K562 (cell line): Measurements from ENCODE around the gene GNL3. TPM values are rescaled to one million over a fixed set of nuclear protein-coding genes. Genes with fewer than 3 reads are reported as not detected.
"Not testable (repeated sequence)": the region's sequence is repeated elsewhere in the genome, so short reads cannot be mapped to it uniquely, and the experiment has no call there.

Source experiments
- ATAC-seq: fragments of 200-7000 bp; cut with Tn5 transposase; 3 replicates; pipeline ENCODE4 v1.9.1; 2020; ENCODE audit warnings: moderate library complexity
- BruUV-seq: library from RNA; stranded (reverse); fragments of 400-500 nt; replicated peaks from 2 replicates; lab custom pipeline; 2021; lab: Mats Ljungman, UMichigan
- CTCF ChIA-PET: fragments of 300-600 bp; formaldehyde crosslinking; extraction: SDS; loops from one replicate; lab custom pipeline; 2021; ENCODE audit warnings: low intra/inter-chr PET ratio; lab: Yijun Ruan, JAX
- POLR2A ChIA-PET: fragments of 300-600, 350-650 bp; sonication (Branson Sonifier 250); formaldehyde crosslinking; extraction: SDS; loops from one replicate; lab custom pipeline; 2021; ENCODE audit warnings: antibody characterized with exemption, inconsistent platforms; lab: Yijun Ruan, JAX
- DNase-seq, 4 experiments: peaks; one replicate each; pipeline versions ENCODE4 v3.0.0 to v3.0.0-alpha.2; 2011 to 2018; ENCODE audit warnings: low spot score in 3 of 4, mixed read lengths in 3 of 4; ENCODE audit errors: extremely low read depth in 1 of 4
- FAIRE-seq: peaks from 2 replicates; lab custom pipeline; 2011; peaks lifted over from hg19 to GRCh38; lab: Jason Lieb, UNC
- H2AFZ ChIP-seq: 2 replicates; pipeline ENCODE4 v1.6.0; 2011; ENCODE audit warnings: low read depth, low read length, control low read depth, inconsistent platforms
- H3K27ac ChIP-seq: fragments of 200-600 bp; 3 replicates; pipeline ENCODE4 v1.8.0; 2011; ENCODE audit warnings: low read depth, mild to moderate bottlenecking, control low read depth, inconsistent platforms, low read length, moderate library complexity, mixed read lengths; ENCODE audit errors: extremely low read depth
- H3K27me3 ChIP-seq, 2 experiments: fragments of 300-600 bp in 1 of 2; 2 replicates in 1 of 2; 3 replicates in 1 of 2; pipeline versions ENCODE4 v1.6.0 to v1.8.0; 2011; ENCODE audit warnings: inconsistent platforms in 2 of 2, low read length in 2 of 2, mild to moderate bottlenecking in 1 of 2, mixed read lengths in 1 of 2, moderate library complexity in 1 of 2; ENCODE audit not compliant: control insufficient read depth in 2 of 2, insufficient read depth in 2 of 2
- H3K36me3 ChIP-seq: fragments of 300-600 bp; 3 replicates; pipeline ENCODE4 v1.8.0; 2011; ENCODE audit warnings: mild to moderate bottlenecking, low read length, inconsistent platforms; ENCODE audit not compliant: control insufficient read depth, insufficient read depth
- H3K4me1 ChIP-seq, 2 experiments: fragments of 200-600 bp in 1 of 2; replicated peaks in 1 of 2; 2 replicates in 1 of 2; 3 replicates in 1 of 2; pipeline versions ENCODE4 v1.5.1 to v1.8.0; 2011; ENCODE audit warnings: inconsistent platforms in 2 of 2, low read length in 2 of 2, mild to moderate bottlenecking in 1 of 2, mixed read lengths in 1 of 2, moderate library complexity in 1 of 2; ENCODE audit not compliant: control insufficient read depth in 2 of 2, insufficient read depth in 2 of 2
- H3K4me2 ChIP-seq: 2 replicates; pipeline ENCODE4 v1.6.1; 2011; ENCODE audit warnings: low read length, control low read depth, inconsistent platforms, mixed read lengths; ENCODE audit not compliant: insufficient read depth
- H3K4me3 ChIP-seq: fragments of 200-600 bp; sonication (generic), shearing (Covaris generic); 2 replicates; pipeline ENCODE4 v1.5.1; 2016; ENCODE audit warnings: control low read depth, inconsistent platforms
- H3K79me2 ChIP-seq: fragments of 200-600 bp; 3 replicates; pipeline ENCODE4 v1.8.0; 2011; ENCODE audit warnings: low read length, inconsistent platforms; ENCODE audit not compliant: control insufficient read depth, insufficient read depth
- H3K9ac ChIP-seq, 2 experiments: 2 replicates each; pipeline versions ENCODE4 v1.6.0 to v1.6.1; 2011; ENCODE audit warnings: low read depth in 2 of 2, low read length in 2 of 2, control low read depth in 1 of 2, inconsistent platforms in 1 of 2, mild to moderate bottlenecking in 1 of 2, mixed read lengths in 1 of 2; ENCODE audit not compliant: insufficient read depth in 1 of 2
- H3K9me1 ChIP-seq: one replicate; pipeline ENCODE4 v1.6.0; 2011; ENCODE audit warnings: inconsistent platforms, mild to moderate bottlenecking, low read length, moderate library complexity; ENCODE audit not compliant: control insufficient read depth, insufficient read depth
- H3K9me3 ChIP-seq: replicated peaks from 2 replicates; pipeline ENCODE4 v1.5.1; 2011; ENCODE audit warnings: low read depth, low read length, inconsistent platforms; ENCODE audit not compliant: control insufficient read depth, insufficient read depth
- H4K20me1 ChIP-seq: replicated peaks from 2 replicates; pipeline ENCODE4 v1.6.1; 2011; ENCODE audit warnings: low read length, inconsistent platforms, mixed read lengths; ENCODE audit not compliant: control insufficient read depth, insufficient read depth
- C11orf30 ChIP-seq: fragments of 450-650 bp; IDR thresholded peaks from 2 replicates; pipeline ENCODE4 v1.6.1; 2016; ENCODE audit warnings: low read depth, mild to moderate bottlenecking
- CBX5 ChIP-seq: IDR thresholded peaks from 2 replicates; pipeline ENCODE4 v1.6.1; 2014; ENCODE audit warnings: low read depth, borderline replicate concordance
- CHD1 ChIP-seq: fragments of 200-600 bp; sonication (generic); IDR thresholded peaks from one replicate; pipeline ENCODE4 v1.6.1; 2012; ENCODE audit warnings: mild to moderate bottlenecking, moderate library complexity, low read length, inconsistent platforms
- HOMEZ ChIP-seq: fragments of 250-450 bp; sonication (Bioruptor Pico); IDR thresholded peaks from 2 replicates; pipeline ENCODE4 v1.4.0; 2020; ENCODE audit warnings: mild to moderate bottlenecking, moderate library complexity
- RAD21 ChIP-seq, 2 experiments: fragments of 250-450 bp in 1 of 2; fragments of 450-650 bp in 1 of 2; sonication (Bioruptor Pico) in 1 of 2; formaldehyde crosslinking in 1 of 2; IDR thresholded peaks in 1 of 2; conservative IDR thresholded peaks in 1 of 2; 2 replicates each; pipeline versions ENCODE4 v1.4.0 to v1.8.0; 2020 to 2022; ENCODE audit warnings: mild to moderate bottlenecking in 2 of 2, moderate library complexity in 1 of 2
- SIN3B ChIP-seq: fragments of 450-650 bp; IDR thresholded peaks from 2 replicates; pipeline ENCODE4 v1.6.1; 2017; ENCODE audit warnings: low read depth, mild to moderate bottlenecking, moderate library complexity
- SRSF1 ChIP-seq: fragments of 200-400 bp; formaldehyde crosslinking; IDR thresholded peaks from 2 replicates; pipeline ENCODE4 v1.6.1; 2017; ENCODE audit warnings: mild to moderate bottlenecking, low read depth, low read length, moderate library complexity
- STAG1 ChIP-seq: sonication (generic); formaldehyde crosslinking; IDR thresholded peaks from 2 replicates; pipeline ENCODE4 v1.5.0; 2020; ENCODE audit warnings: missing genetic modification reagents, borderline replicate concordance
- TAF9B ChIP-seq: fragments of 450-650 bp; IDR thresholded peaks from 2 replicates; pipeline ENCODE4 v1.6.1; 2018; ENCODE audit warnings: mild to moderate bottlenecking; ENCODE audit not compliant: partially characterized antibody
- TRIM28 ChIP-seq: fragments of 450-650 bp; IDR thresholded peaks from 2 replicates; pipeline ENCODE4 v1.6.1; 2017
- WGBS: fragments of 100-300 bp; shearing (Covaris generic); methylation state at CpG from one replicate; pipeline ENCODE4 v1.1.6; 2016; ENCODE audit warnings: low coverage, mixed read lengths; ENCODE audit not compliant: insufficient coverage; ENCODE audit errors: missing lambda C conversion rate; 5-methylcytosine and 5-hydroxymethylcytosine counted together
- in situ Hi-C: fragments of 300-500 bp; cut with MboI; formaldehyde crosslinking; loops from 4 replicates; pipeline ENCODE4 v1.15.0; 2018; ENCODE audit warnings: inconsistent platforms, mixed read lengths
- intact Hi-C: fragments of 100-400 bp; cut with micrococcal nuclease; formaldehyde crosslinking; loops from 2 replicates; pipeline ENCODE4 v1.14.2; 2022
- polyA plus RNA-seq, 8 experiments: library from polyadenylated mRNA; depleted of rRNA in 4 of 8; stranded (reverse) in 5 of 8; unstranded in 3 of 8; fragments of >200 nt; fragmentation: Nextera tagmentation in 2 of 8; fragmentation: Illumina TruSeq in 1 of 8; extraction: Ambion mirVana in 2 of 8; extraction: Trizol in 1 of 8; gene quantifications; 2 replicates each; pipeline versions ENCODE4 v1.2.1 to v1.2.3, GENCODE V29; 2011 to 2014; ENCODE audit warnings: inconsistent platforms in 1 of 8, missing spikeins in 1 of 8
- total RNA-seq, 7 experiments: library from RNA; depleted of rRNA in 6 of 7; stranded (reverse); fragments of >200 nt in 6 of 7; fragmentation: Illumina TruSeq in 2 of 7; extraction: Trizol in 2 of 7; gene quantifications; 2 replicates each; pipeline versions ENCODE4 v1.2.1 to v1.2.3, GENCODE V29; 2011 to 2021; ENCODE audit warnings: low replicate concordance in 1 of 7
- TF ChIP-seq, protein P1 (sequence below): IDR thresholded peaks from 2 replicates; pipeline ENCODE4 v1.6.1; 2012; ENCODE audit warnings: low read depth, low read length, improper control_type of control experiment, borderline replicate concordance

The GNL3 gene
- total and polyA plus RNA-seq, 9 of the 15 experiments (the other 6 are each of a cell fraction or from before 2014, with no cell fraction given): 132 to 313 (median 220) TPM

GRCh38 chr3:52728753-52729152, 42.9 kb downstream of the GNL3 start:
- BruUV-seq, in situ Hi-C loops: not testable (repeated sequence)

DNA sequence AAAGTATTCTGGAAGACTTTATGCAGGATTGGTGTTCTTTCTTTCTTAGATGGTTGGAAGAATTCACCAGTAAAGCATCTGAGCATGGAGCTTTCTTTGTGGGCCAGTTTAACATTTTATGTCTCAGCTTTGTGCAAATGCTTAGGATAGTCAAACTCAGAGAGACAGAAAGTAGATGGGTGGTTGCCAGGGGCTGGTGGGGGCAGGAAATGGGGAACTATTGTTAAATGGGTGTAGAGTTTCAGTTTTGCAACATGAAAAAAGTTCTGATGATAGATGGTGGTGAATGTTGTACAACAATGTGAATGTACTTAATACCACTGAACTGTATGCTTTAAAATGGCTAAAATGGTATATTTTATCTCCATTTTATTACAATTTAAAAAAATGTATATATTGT, 44.8 kb downstream of the GNL3 start:
- FAIRE-seq: no peak
- no peaks in the 10 kb centered on the region for H4K20me1 ChIP-seq
- in situ Hi-C loops (no loop called here), intact Hi-C loops (no loop called here)
- BruUV-seq: no TSS peak
- CTCF ChIA-PET: no interaction called here
- no peaks in the 10 kb centered on the region for H3K27me3 ChIP-seq
- H3K36me3 ChIP-seq: peaks cover 28% of the 10 kb centered on the region; the same call in 2 of the 3 replicates
- no peak overlapping the region for H3K4me2 ChIP-seq
- no peaks in the 10 kb centered on the region; the same call in none of the 2 replicates for H3K9me3 ChIP-seq
- POLR2A ChIA-PET: no interaction called here
- no peak overlapping the region for H3K4me3 ChIP-seq
- H3K9ac ChIP-seq: no peak overlapping the region
- H3K79me2 ChIP-seq: no peaks in the 10 kb centered on the region
- TF ChIP-seq HOMEZ (no peak), TAF9B (no peak), SIN3B (no peak), STAG1 (CRISPR knock-in tag) (no peak), CBX5 (no peak), SRSF1 (no peak), CHD1 (no peak), RAD21 (CRISPR knock-in tag; conservative IDR thresholded peaks at IDR 0.05 in 1 of 2, IDR thresholded peaks at IDR 0.05 in 1 of 2) (no peak), C11orf30 (no peak)
- TF ChIP-seq, protein P1, sequence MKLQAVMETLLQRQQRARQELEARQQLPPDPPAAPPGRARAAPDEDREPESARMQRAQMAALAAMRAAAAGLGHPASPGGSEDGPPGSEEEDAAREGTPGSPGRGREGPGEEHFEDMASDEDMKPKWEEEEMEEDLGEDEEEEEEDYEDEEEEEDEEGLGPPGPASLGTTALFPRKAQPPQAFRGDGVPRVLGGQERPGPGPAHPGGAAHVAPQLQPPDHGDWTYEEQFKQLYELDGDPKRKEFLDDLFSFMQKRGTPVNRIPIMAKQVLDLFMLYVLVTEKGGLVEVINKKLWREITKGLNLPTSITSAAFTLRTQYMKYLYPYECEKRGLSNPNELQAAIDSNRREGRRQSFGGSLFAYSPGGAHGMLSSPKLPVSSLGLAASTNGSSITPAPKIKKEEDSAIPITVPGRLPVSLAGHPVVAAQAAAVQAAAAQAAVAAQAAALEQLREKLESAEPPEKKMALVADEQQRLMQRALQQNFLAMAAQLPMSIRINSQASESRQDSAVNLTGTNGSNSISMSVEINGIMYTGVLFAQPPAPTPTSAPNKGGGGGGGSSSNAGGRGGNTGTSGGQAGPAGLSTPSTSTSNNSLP: no peak
- no peak for DNase-seq
- no peak for ATAC-seq
- H2AFZ ChIP-seq: no peak overlapping the region
- no peak overlapping the region for H3K27ac ChIP-seq
- H3K4me1 ChIP-seq: no peaks in the 10 kb centered on the region
- no peaks in the 10 kb centered on the region for H3K9me1 ChIP-seq

More at GRCh38 chr3:52728753-52729152, 42.9 kb downstream of the GNL3 start:
- FAIRE-seq, H3K9me3 ChIP-seq, H2AFZ ChIP-seq, ATAC-seq, intact Hi-C loops, POLR2A ChIA-PET, H3K9me1 ChIP-seq, H3K4me3 ChIP-seq, H4K20me1 ChIP-seq, H3K27ac ChIP-seq, H3K27me3 ChIP-seq, H3K4me1 ChIP-seq, DNase-seq, H3K4me2 ChIP-seq, H3K79me2 ChIP-seq, CTCF ChIA-PET, H3K9ac ChIP-seq: not testable (repeated sequence)
- WGBS: 74% methylated on average over 3 of the region's 3 CpGs
- TF ChIP-seq TRIM28: peak; percentile 56; the same call in 1 of the 2 replicates
- peaks cover 18% of the 10 kb centered on the region; the same call in 2 of the 3 replicates for H3K36me3 ChIP-seq
